Measurements from ENCODE around the gene RAPGEFL1. TPM values are rescaled to one million over a fixed set of nuclear protein-coding genes. Genes with fewer than 3 reads are reported as not detected.
A peak's percentile ranks its signal among the peaks of the same experiment; 100 is the strongest.

RAPGEFL1 gene
- total RNA-seq, 1 donor from 2014 or later = 3.6 TPM

- H3K9me3 Mint-ChIP-seq (ENCODE audit: low read depth) = no peaks in the 10 kb centered on the region
- peaks cover 41% of the 10 kb centered on the region for H3K36me3 Mint-ChIP-seq (ENCODE audit: low read depth)
- H3K27ac Mint-ChIP-seq (ENCODE audit: unreplicated experiment) = no peak overlapping the region
These were observed 25.8 kb upstream of the RAPGEFL1 start for GRCh38 chr17:40151414-40151963.

GRCh38 chr17:40153603-40154236, 23.6 kb upstream of the RAPGEFL1 start:
- Mint-ChIP-seq H3K27ac (ENCODE audit: unreplicated experiment) (no peak overlapping the region), H3K9me3 (ENCODE audit: low read depth) (no peaks in the 10 kb centered on the region), H3K36me3 (ENCODE audit: low read depth) (peaks cover 30% of the 10 kb centered on the region), H3K4me3 (ENCODE audit: unreplicated experiment) (no peak overlapping the region), H3K27me3 (ENCODE audit: low read depth) (no peaks in the 10 kb centered on the region), H3K4me1 (ENCODE audit: low read depth) (peaks cover 2% of the 10 kb centered on the region)
- no peak for DNase-seq (ENCODE audit: low spot score)
- TF ChIP-seq CTCF (IDR thresholded peaks at IDR 0.05) = no peak

More at GRCh38 chr17:40151414-40151963, 25.8 kb upstream of the RAPGEFL1 start:
- DNase-seq (ENCODE audit: low spot score) = no peak
- H3K4me3 Mint-ChIP-seq (ENCODE audit: unreplicated experiment) = no peak overlapping the region
- no peaks in the 10 kb centered on the region for H3K27me3 Mint-ChIP-seq (ENCODE audit: low read depth)
- H3K4me1 Mint-ChIP-seq (ENCODE audit: low read depth) = peaks cover 9% of the 10 kb centered on the region
- no peak for TF ChIP-seq CTCF (IDR thresholded peaks at IDR 0.05)

- Mint-ChIP-seq H3K27me3 (ENCODE audit: low read depth) (no peaks in the 10 kb centered on the region), H3K36me3 (ENCODE audit: low read depth) (peaks cover 28% of the 10 kb centered on the region), H3K9me3 (ENCODE audit: low read depth) (no peaks in the 10 kb centered on the region), H3K4me1 (ENCODE audit: low read depth) (peaks cover 2% of the 10 kb centered on the region), H3K4me3 (ENCODE audit: unreplicated experiment) (no peak overlapping the region), H3K27ac (ENCODE audit: unreplicated experiment) (no peak overlapping the region)
- no peak for TF ChIP-seq CTCF (IDR thresholded peaks at IDR 0.05)
- no peak for DNase-seq (ENCODE audit: low spot score)
These were observed 19.3 kb upstream of the RAPGEFL1 start for GRCh38 chr17:40157973-40158372.

- peak overlapping the region; percentile 23 for H3K27ac Mint-ChIP-seq (ENCODE audit: unreplicated experiment)
- TF ChIP-seq CTCF (IDR thresholded peaks at IDR 0.05) = no peak
- no peaks in the 10 kb centered on the region for H3K27me3 Mint-ChIP-seq (ENCODE audit: low read depth)
- no peak overlapping the region for H3K4me3 Mint-ChIP-seq (ENCODE audit: unreplicated experiment)
- no peaks in the 10 kb centered on the region for H3K9me3 Mint-ChIP-seq (ENCODE audit: low read depth)
- H3K4me1 Mint-ChIP-seq (ENCODE audit: low read depth) = peaks cover 2% of the 10 kb centered on the region
- no peak for DNase-seq (ENCODE audit: low spot score)
- peaks cover 26% of the 10 kb centered on the region for H3K36me3 Mint-ChIP-seq (ENCODE audit: low read depth)
These were observed 18.7 kb upstream of the RAPGEFL1 start for GRCh38 chr17:40158438-40159013.

GRCh38 chr17:40159456-40159855, 17.8 kb upstream of the RAPGEFL1 start:
- no peak overlapping the region for H3K4me3 Mint-ChIP-seq (ENCODE audit: unreplicated experiment)
- peaks cover 2% of the 10 kb centered on the region for H3K4me1 Mint-ChIP-seq (ENCODE audit: low read depth)
- DNase-seq (ENCODE audit: low spot score) = no peak
- no peak for TF ChIP-seq CTCF (IDR thresholded peaks at IDR 0.05)
- peaks cover 26% of the 10 kb centered on the region for H3K36me3 Mint-ChIP-seq (ENCODE audit: low read depth)
- H3K27me3 Mint-ChIP-seq (ENCODE audit: low read depth) = no peaks in the 10 kb centered on the region
- H3K9me3 Mint-ChIP-seq (ENCODE audit: low read depth) = no peaks in the 10 kb centered on the region
- H3K27ac Mint-ChIP-seq (ENCODE audit: unreplicated experiment) = no peak overlapping the region

Data from chondrocyte (in vitro differentiated cells).